Keratinocyte (primary cell): ENCODE results near the gene ANKRD55. TPM values are rescaled to one million over a fixed set of nuclear protein-coding genes. Genes with fewer than 3 reads are reported as not detected.

Experiments used
- DNase-seq: peaks from one replicate; pipeline ENCODE4 v3.0.0-alpha.2; 2011; ENCODE audit warnings: low read depth, missing footprints, low spot score
- FAIRE-seq: peaks from 2 replicates; lab custom pipeline; 2011; peaks lifted over from hg19 to GRCh38; lab: Jason Lieb, UNC
- H2AFZ ChIP-seq: 2 replicates; pipeline ENCODE4 v1.6.0; 2012; ENCODE audit warnings: low read length, control low read depth, inconsistent platforms; ENCODE audit not compliant: control insufficient read depth
- H3K27ac ChIP-seq: 2 replicates; pipeline ENCODE4 v1.5.1; 2011; ENCODE audit warnings: low read length; ENCODE audit not compliant: control insufficient read depth, insufficient read depth
- H3K27me3 ChIP-seq: 3 replicates; pipeline ENCODE4 v1.6.0; 2011; ENCODE audit warnings: low read length; ENCODE audit not compliant: control insufficient read depth, insufficient read depth; ENCODE audit errors: extremely low read depth
- H3K36me3 ChIP-seq, 2 experiments: 2 replicates in 1 of 2; 3 replicates in 1 of 2; pipeline ENCODE4 v1.5.1; 2011; ENCODE audit warnings: low read length in 2 of 2, mild to moderate bottlenecking in 1 of 2; ENCODE audit not compliant: control insufficient read depth in 2 of 2, insufficient read depth in 2 of 2; ENCODE audit errors: extremely low read depth in 1 of 2
- H3K4me1 ChIP-seq: 3 replicates; pipeline ENCODE4 v1.5.1; 2011; ENCODE audit warnings: low read length; ENCODE audit not compliant: control insufficient read depth, insufficient read depth; ENCODE audit errors: extremely low read depth
- H3K4me2 ChIP-seq: 3 replicates; pipeline ENCODE4 v1.6.0; 2011; ENCODE audit warnings: low read depth, low read length; ENCODE audit not compliant: control insufficient read depth, insufficient read depth; ENCODE audit errors: extremely low read depth
- H3K4me3 ChIP-seq, 3 experiments: fragments of 200-600 bp in 1 of 3; sonication (generic) in 1 of 3; 2 replicates in 2 of 3; 3 replicates in 1 of 3; pipeline ENCODE4 v1.5.1; 2011 to 2016; ENCODE audit warnings: low read length in 3 of 3, mild to moderate bottlenecking in 3 of 3, control low read depth in 2 of 3, inconsistent platforms in 1 of 3, low read depth in 1 of 3, mixed read lengths in 1 of 3, mixed run types in 1 of 3, moderate library complexity in 1 of 3; ENCODE audit not compliant: control insufficient read depth in 2 of 3, insufficient read depth in 2 of 3; ENCODE audit errors: extremely low read depth in 1 of 3
- H3K79me2 ChIP-seq: 2 replicates; pipeline ENCODE4 v1.6.0; 2012; ENCODE audit warnings: low read length; ENCODE audit not compliant: control insufficient read depth, insufficient read depth
- H3K9ac ChIP-seq: 3 replicates; pipeline ENCODE4 v1.6.0; 2011; ENCODE audit warnings: low read length; ENCODE audit not compliant: control insufficient read depth, insufficient read depth; ENCODE audit errors: extremely low read depth
- H3K9me1 ChIP-seq: 3 replicates; pipeline ENCODE4 v1.6.0; 2011; ENCODE audit warnings: low read length; ENCODE audit not compliant: control insufficient read depth, insufficient read depth; ENCODE audit errors: extremely low read depth
- H3K9me3 ChIP-seq: 2 replicates; pipeline ENCODE4 v1.5.1; 2012; ENCODE audit warnings: low read depth, low read length; ENCODE audit not compliant: control insufficient read depth
- H4K20me1 ChIP-seq: 3 replicates; pipeline ENCODE4 v1.6.0; 2011; ENCODE audit warnings: low read length; ENCODE audit not compliant: control insufficient read depth, insufficient read depth; ENCODE audit errors: extremely low read depth
- EZH2 ChIP-seq: IDR thresholded peaks from one replicate; pipeline ENCODE4 v1.6.1; 2012; ENCODE audit warnings: inconsistent platforms, mild to moderate bottlenecking, low read length, moderate library complexity
- dilution Hi-C: fragments of 300-500 bp; cut with MboI; formaldehyde crosslinking; loops from one replicate; pipeline ENCODE4 v1.7.0; 2020; ENCODE audit warnings: low sequenced_read_pairs; ENCODE audit not compliant: extremely low pct_ligation_motif_present
- polyA plus RNA-seq, 5 experiments: library from polyadenylated mRNA; depleted of rRNA in 3 of 5; stranded (reverse) in 3 of 5; stranded (forward) in 1 of 5; unstranded in 1 of 5; fragments of >200 nt; gene quantifications; 1 replicate in 1 of 5; 2 replicates in 3 of 5; 3 replicates in 1 of 5; pipeline versions ENCODE4 v1.2.1 to v1.2.3, GENCODE V29; 2011 to 2012; ENCODE audit warnings: missing spikeins in 2 of 5, low read depth in 1 of 5, low replicate concordance in 1 of 5
- TF ChIP-seq, protein P1 (sequence below), 3 experiments: IDR thresholded peaks in 1 of 3; conservative IDR thresholded peaks in 1 of 3; optimal IDR thresholded peaks in 1 of 3; 2 replicates in 2 of 3; 3 replicates in 1 of 3; pipeline versions ENCODE3 to v1.5.1; 2011; ENCODE audit warnings: low read length in 3 of 3, mild to moderate bottlenecking in 3 of 3, moderate library complexity in 2 of 3, control low read depth in 1 of 3, inconsistent platforms in 1 of 3; ENCODE audit not compliant: insufficient read depth in 2 of 3; ENCODE audit errors: extremely low read depth in 1 of 3

The ANKRD55 gene
- polyA plus RNA-seq, 1 donor (not counting 4 experiments of a cell fraction or from before 2014, with no cell fraction given) = not detected

DNA sequence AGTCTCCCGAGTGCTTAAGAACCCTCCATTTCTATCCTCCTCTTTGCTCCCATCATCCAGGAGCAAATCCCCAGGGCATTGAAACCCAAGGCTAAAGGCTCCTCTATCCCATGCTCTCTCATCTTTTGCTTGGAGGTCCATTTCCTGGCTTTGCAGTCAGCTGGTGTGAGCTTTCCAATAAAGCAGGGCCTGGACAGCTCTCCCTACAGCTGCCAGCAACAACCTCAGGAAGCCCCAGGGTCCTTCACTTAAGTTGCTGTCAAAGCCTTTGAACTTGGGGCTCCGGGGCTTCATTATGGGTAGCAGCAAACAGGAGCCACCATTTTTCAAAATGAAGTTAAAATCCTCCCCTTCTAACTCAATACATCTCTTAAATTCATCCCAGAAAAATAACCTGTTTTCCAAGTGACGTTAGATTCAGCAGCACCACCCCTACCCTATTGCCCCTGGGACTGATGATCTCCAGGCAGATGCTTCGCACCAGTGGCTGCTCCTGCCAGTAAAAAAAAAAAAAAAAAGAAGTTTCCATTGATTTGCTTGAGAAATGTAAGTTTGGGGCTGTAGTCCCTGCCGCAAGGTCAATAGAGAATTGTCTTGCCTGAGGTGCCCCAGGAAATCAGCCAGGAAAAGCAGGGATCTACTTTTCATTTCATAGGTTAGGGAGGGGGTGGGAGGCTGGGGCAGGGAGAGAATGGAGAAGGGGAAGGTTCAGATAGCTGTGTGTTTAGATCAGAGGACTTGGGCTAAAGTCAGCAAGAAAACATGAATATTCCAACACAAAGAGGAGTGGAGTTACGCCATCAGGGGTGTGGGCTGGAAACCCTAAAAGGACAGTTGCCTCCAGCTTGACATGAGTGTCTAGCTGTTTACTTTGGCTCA is 154.6 kb downstream of the ANKRD55 start:
- Histone ChIP-seq H3K36me3 (no peaks in the 10 kb centered on the region), H3K27me3 (peaks cover 5% of the 10 kb centered on the region), H3K4me2 (no peak overlapping the region), H3K9me1 (no peaks in the 10 kb centered on the region), H2AFZ (no peak overlapping the region), H3K79me2 (no peaks in the 10 kb centered on the region), H3K4me1 (no peaks in the 10 kb centered on the region), H3K27ac (no peak overlapping the region), H3K9ac (no peak overlapping the region), H3K4me3 (no peak overlapping the region), H4K20me1 (no peaks in the 10 kb centered on the region), H3K9me3 (no peaks in the 10 kb centered on the region)
- TF ChIP-seq, protein P1, sequence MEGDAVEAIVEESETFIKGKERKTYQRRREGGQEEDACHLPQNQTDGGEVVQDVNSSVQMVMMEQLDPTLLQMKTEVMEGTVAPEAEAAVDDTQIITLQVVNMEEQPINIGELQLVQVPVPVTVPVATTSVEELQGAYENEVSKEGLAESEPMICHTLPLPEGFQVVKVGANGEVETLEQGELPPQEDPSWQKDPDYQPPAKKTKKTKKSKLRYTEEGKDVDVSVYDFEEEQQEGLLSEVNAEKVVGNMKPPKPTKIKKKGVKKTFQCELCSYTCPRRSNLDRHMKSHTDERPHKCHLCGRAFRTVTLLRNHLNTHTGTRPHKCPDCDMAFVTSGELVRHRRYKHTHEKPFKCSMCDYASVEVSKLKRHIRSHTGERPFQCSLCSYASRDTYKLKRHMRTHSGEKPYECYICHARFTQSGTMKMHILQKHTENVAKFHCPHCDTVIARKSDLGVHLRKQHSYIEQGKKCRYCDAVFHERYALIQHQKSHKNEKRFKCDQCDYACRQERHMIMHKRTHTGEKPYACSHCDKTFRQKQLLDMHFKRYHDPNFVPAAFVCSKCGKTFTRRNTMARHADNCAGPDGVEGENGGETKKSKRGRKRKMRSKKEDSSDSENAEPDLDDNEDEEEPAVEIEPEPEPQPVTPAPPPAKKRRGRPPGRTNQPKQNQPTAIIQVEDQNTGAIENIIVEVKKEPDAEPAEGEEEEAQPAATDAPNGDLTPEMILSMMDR (optimal IDR thresholded peaks at IDR 0.05 in 1 of 3, IDR thresholded peaks at IDR 0.05 in 1 of 3, conservative IDR thresholded peaks at IDR 0.05 in 1 of 3; ENCODE audit: extremely low read depth in 1 of 3, insufficient read depth in 2 of 3, low read length in 3 of 3) = no peak
- TF ChIP-seq EZH2 = no peak
- FAIRE-seq (no peak), DNase-seq (no peak)
- dilution Hi-C loops = no loop called here

DNA sequence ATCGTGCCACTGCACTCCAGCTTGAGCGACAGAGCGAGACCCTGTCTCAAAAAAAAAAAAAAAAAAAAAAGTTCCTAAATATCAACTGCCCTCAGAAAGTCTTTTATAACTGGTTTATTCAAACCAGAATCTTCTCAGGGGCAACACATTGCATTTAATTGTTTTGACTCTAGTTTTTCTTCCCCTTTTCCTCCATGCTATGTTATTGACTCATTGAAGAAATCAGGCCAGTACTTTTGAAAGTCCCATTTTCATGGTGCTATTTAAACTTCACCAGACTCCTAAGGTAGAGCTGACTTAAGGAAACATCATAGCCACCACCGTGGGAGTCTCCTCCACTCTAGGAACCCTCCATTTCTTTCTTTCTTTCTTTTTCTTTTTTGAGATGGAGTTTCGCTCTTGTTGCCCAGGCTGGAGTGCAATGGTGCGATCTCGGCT is 155.3 kb downstream of the ANKRD55 start:
- no peaks in the 10 kb centered on the region for H3K9me3 ChIP-seq
- H3K4me2 ChIP-seq = no peak overlapping the region
- H4K20me1 ChIP-seq = no peaks in the 10 kb centered on the region
- no peak overlapping the region for H2AFZ ChIP-seq
- H3K27me3 ChIP-seq = peaks cover 5% of the 10 kb centered on the region
- no peak for DNase-seq
- H3K9me1 ChIP-seq = no peaks in the 10 kb centered on the region
- TF ChIP-seq EZH2 = no peak
- TF ChIP-seq, protein P1 (optimal IDR thresholded peaks at IDR 0.05 in 1 of 3, IDR thresholded peaks at IDR 0.05 in 1 of 3, conservative IDR thresholded peaks at IDR 0.05 in 1 of 3; ENCODE audit: extremely low read depth in 1 of 3, insufficient read depth in 2 of 3, low read length in 3 of 3) = no peak
- no peak for FAIRE-seq
- H3K4me1 ChIP-seq = no peaks in the 10 kb centered on the region
- H3K27ac ChIP-seq = no peak overlapping the region
- H3K4me3 ChIP-seq = no peak overlapping the region
- no peak overlapping the region for H3K9ac ChIP-seq
- dilution Hi-C loops = no loop called here
- H3K79me2 ChIP-seq = no peaks in the 10 kb centered on the region
- H3K36me3 ChIP-seq = no peaks in the 10 kb centered on the region
